ENCODE data around the gene SH3PXD2A. TPM values are rescaled to one million over a fixed set of nuclear protein-coding genes. Genes with fewer than 3 reads are reported as not detected.
A peak's percentile ranks its signal among the peaks of the same experiment; 100 is the strongest.

The SH3PXD2A gene
- polyA plus RNA-seq, 4 donors = 29.3 to 31.7 (median 30.5) TPM

- no peak for DNase-seq (ENCODE audit: low read depth in 4 of 4, low spot score in 3 of 4)
These were observed 194.8 kb downstream of the SH3PXD2A start for GRCh38 chr10:103660364-103661197.

GRCh38 chr10:103659674-103660363, 195.6 kb downstream of the SH3PXD2A start:
- DNase-seq (ENCODE audit: low read depth in 4 of 4, low spot score in 3 of 4) = peak in 2 of 4 donors; percentile 73 to 80

- no peak for DNase-seq (ENCODE audit: low read depth in 4 of 4, low spot score in 3 of 4)
These were observed 197.3 kb downstream of the SH3PXD2A start for GRCh38 chr10:103658049-103658577.

DNA sequence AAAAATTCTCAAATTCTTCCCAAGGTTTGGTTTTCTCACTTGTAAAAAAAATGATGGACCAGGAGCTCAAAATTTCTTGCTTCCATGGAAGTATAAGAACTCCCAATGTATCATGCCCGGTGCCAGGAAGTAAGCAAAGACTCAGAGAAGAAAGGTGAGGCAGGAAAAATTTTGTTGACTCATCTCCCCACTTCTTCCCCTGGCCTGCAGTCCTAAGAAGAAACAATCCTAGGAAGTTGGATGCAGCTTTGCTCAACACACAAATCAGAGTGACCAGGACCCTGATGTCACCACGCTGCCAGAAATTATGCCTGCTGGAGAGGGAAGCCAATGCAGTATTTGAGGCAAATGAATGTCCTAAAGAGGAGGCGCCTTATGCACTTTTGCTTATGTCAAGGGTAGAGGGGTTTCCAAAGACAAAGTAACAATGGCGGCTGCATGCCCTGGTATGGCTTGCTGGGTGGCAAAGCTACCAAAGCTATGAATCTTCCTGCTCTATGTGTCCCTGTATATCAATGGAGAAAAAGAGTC, 198.2 kb downstream of the SH3PXD2A start:
- no peak for DNase-seq (ENCODE audit: low read depth in 4 of 4, low spot score in 3 of 4)

DNA sequence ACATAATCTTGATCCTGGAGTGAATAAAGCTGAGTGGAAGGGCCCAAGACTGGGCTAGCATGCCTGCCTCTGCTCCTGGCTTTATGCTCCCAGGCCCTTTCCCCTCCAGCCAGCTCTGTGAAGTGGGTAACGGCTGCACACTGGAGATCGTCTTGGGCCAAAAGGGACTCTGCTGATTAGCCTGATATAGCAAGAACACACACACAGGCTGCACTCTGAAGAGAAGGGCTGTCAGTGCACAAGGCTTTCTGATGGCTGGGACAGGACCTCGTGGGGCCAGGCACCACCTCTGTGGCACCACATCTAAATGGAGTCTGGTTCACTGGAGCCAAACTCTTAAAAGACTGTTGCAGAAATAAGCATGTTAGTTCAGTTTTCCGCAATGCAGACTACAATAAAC, 200.5 kb downstream of the SH3PXD2A start:
- no peak for DNase-seq (ENCODE audit: low read depth in 4 of 4, low spot score in 3 of 4)

DNA sequence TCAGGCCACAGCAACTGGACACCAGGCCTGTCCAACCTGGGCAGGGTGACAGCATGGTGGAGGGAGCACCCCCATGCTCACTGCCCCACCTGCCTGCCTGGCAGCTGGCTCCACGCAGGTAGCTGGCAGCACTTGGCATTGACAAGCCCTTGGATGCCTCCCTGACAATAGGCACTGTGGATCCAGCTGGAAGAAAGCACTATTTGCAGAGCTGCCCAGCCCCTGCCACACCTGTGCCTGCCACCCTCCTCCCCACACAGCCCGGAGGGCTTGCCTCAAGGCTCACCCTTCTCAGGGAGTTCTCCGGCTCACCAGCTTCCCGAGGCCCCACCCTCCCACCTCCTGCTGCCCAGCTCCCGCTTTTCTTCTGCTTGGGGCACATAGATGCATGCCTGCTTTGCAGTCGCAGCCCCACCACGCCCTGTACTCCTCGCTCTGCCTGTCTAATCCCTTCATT, 201.8 kb downstream of the SH3PXD2A start:
- DNase-seq (ENCODE audit: low read depth in 4 of 4, low spot score in 3 of 4) = no peak

GRCh38 chr10:103652599-103653281, 202.6 kb downstream of the SH3PXD2A start:
- no peak for DNase-seq (ENCODE audit: low read depth in 4 of 4, low spot score in 3 of 4)

DNA sequence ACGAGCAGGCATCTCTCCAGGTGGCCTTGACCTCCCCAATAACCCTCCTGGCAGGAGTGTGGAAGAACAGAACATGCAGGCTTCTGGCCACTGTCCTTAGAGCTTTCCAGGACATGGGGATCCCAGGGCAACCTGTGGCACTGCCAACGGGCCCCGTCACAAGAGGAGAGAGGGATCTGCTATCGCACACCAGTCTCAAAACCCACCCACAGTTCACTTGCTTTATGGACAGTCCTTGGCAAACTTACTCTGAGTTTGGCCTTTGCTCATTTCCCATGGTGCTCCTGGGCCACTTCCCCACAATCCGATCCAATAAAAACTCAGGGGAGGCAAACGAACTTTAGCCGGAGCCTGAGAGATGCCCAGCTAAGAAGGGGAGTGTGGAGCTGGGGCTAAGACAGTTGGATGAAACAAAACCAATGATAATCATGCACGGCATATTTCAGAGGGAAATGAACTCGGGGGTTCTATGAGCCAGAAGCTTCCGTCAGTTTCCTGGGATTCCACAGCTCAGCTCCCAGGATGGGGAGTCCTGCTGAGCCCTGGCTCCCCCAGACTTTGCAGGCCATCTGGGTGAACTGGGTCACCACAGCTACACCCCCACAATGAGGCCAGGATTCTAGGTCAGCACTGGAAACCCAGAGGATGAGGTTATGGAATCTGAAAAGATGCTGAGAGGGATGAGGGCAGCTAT, 203.4 kb downstream of the SH3PXD2A start:
- no peak for DNase-seq (ENCODE audit: low read depth in 4 of 4, low spot score in 3 of 4)

GRCh38 chr10:103651333-103651732, 204.0 kb downstream of the SH3PXD2A start:
- no peak for DNase-seq (ENCODE audit: low read depth in 4 of 4, low spot score in 3 of 4)

- no peak for DNase-seq (ENCODE audit: low read depth in 4 of 4, low spot score in 3 of 4)
These were observed 205.5 kb downstream of the SH3PXD2A start for GRCh38 chr10:103649654-103650423.

GRCh38 chr10:103648636-103649532, 206.5 kb downstream of the SH3PXD2A start:
- no peak for DNase-seq (ENCODE audit: low read depth in 4 of 4, low spot score in 3 of 4)

DNA sequence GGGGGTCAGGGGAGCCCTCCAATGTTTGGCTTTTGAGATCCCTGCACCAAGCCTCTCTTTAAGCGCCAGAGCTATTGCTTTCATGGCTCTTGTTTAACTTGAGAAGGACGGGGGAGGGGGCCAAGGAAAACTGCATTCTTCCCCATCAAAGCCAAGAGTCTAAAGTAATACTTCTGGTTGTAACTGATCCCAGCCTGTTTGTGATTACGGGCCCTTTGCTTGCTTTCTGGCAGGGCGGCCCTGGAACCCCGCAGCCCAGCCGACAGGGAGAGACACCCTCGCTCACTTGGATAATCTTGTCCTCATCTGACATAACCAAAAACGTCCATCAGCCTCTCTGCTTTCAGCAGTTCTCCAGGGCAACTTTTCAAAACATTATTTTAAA, 207.1 kb downstream of the SH3PXD2A start:
- no peak for DNase-seq (ENCODE audit: low read depth in 4 of 4, low spot score in 3 of 4)

- DNase-seq (ENCODE audit: low read depth in 4 of 4, low spot score in 3 of 4) = no peak
These were observed 209.1 kb downstream of the SH3PXD2A start for GRCh38 chr10:103646304-103646703.

DNA sequence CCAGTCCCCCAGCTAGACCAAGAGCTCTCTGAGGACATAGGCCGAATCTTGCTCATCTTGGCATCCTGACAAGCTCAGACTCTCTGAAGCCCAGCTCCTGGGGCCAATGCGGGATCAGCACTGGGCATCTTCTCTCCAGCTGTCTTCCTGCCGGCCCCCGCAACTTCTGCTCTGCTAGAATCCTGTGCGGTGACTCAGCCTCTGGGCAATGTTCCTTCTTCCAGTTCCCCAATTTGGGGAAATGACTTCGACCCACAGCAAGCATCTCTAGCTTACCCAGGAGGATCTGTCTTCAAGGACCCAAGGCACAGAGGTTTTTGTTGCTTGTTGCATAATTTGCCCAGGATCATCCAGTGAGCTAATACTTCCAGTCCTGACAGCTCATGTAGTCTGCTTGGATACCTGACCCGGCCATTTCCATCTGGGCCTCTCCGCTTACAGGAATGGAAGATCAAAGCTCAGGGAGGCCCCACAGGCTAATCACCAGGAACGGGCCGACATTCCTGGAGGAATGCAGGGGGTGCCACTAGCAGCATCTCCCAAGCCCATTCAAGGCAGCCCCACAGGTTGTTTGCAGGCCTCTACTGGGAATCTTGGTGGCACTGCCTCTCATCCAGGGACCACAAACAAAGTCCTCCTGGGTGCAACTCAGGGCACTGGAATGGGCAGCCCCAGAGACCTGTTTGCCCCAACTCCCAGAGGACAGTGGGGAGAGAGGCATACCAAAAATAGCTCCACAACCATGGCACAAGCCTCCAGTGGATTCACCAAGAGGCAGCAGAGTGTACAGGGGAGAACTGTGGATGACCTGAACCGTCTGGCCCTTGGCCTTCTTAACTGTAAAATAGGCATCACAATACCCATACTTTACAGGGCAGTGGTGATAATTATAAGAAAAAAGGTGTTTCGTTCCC, 210.0 kb downstream of the SH3PXD2A start:
- DNase-seq (ENCODE audit: low read depth in 4 of 4, low spot score in 3 of 4) = no peak

DNA sequence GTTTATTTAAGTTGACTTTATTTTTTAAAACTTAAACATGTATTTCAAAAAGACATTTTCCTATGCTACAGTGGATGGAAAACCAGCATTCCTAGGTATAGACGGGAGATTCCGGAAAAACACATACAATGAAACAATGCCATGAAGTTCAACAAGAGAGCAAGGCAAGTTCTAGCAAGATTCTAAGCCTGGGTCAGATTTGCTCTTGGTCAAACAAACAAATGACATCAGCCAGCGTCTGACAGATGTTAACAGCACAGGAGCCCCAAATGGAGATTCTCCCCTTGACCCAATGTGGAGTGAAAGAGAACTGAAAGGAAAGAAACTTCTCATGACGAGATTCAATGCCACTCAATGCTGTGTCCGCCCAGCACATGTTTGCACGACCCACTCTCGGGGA, 212.0 kb downstream of the SH3PXD2A start:
- DNase-seq (ENCODE audit: low read depth in 4 of 4, low spot score in 3 of 4) = no peak

DNA sequence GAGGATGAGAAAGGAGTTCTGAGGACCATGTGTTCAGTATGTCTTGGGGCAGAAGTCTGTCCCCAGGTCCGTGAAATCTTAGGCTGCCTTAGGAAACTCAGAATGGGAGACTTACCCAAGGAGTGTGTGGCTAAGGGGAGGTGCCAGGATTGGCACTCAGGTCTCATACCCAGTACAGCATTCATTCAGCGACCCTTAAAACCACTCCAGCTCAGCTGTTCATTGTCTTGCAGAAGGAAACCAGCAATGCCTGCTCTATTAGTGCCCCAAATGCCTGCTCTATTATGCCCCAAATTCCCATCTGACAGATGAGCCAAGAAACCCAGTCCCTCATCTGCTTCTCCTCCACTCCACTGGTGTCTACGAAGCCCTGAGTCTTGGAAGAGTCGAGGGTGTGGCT, 214.1 kb downstream of the SH3PXD2A start:
- DNase-seq (ENCODE audit: low read depth in 4 of 4, low spot score in 3 of 4) = no peak

GRCh38 chr10:103640436-103641181, 214.8 kb downstream of the SH3PXD2A start:
- no peak for DNase-seq (ENCODE audit: low read depth in 4 of 4, low spot score in 3 of 4)

Measured in right renal pelvis (tissue), 4 donors.